Measurements from ENCODE around the gene MEG3.

Gene MEG3

GRCh38 chr14:100883789-100884101, 57.8 kb downstream of the MEG3 start:
- DNase-seq = no peak

GRCh38 chr14:100884456-100884855, 58.5 kb downstream of the MEG3 start:
- DNase-seq = no peak

GRCh38 chr14:100885196-100885595, 59.3 kb downstream of the MEG3 start:
- DNase-seq = no peak

GRCh38 chr14:100885617-100886016, 59.7 kb downstream of the MEG3 start:
- no peak for DNase-seq

GRCh38 chr14:100887728-100888335, 61.9 kb downstream of the MEG3 start:
- DNase-seq = no peak

- no peak for DNase-seq
Measured at GRCh38 chr14:100888789-100889315, 62.9 kb downstream of the MEG3 start.

- no peak for DNase-seq
Measured at GRCh38 chr14:100889641-100890040, 63.7 kb downstream of the MEG3 start.

GRCh38 chr14:100890061-100890850, 64.3 kb downstream of the MEG3 start:
- DNase-seq = no peak

- no peak for DNase-seq
Measured at GRCh38 chr14:100891051-100891450, 65.1 kb downstream of the MEG3 start.

GRCh38 chr14:100891501-100892445, 65.9 kb downstream of the MEG3 start:
- DNase-seq = no peak

GRCh38 chr14:100892496-100893227, 66.7 kb downstream of the MEG3 start:
- no peak for DNase-seq

GRCh38 chr14:100893228-100893601, 67.3 kb downstream of the MEG3 start:
- no peak for DNase-seq

- DNase-seq = no peak
Measured at GRCh38 chr14:100893760-100894159, 67.8 kb downstream of the MEG3 start.

GRCh38 chr14:100894416-100894815, 68.5 kb downstream of the MEG3 start:
- no peak for DNase-seq

- DNase-seq = no peak
Measured at GRCh38 chr14:100895411-100895810, 69.5 kb downstream of the MEG3 start.

- DNase-seq = no peak
Measured at GRCh38 chr14:100896369-100897060, 70.6 kb downstream of the MEG3 start.

- no peak for DNase-seq
Measured at GRCh38 chr14:100898465-100898864, 72.5 kb downstream of the MEG3 start.

- no peak for DNase-seq
Measured at GRCh38 chr14:100898935-100899883, 73.3 kb downstream of the MEG3 start.

- DNase-seq = no peak
Measured at GRCh38 chr14:100899884-100900771, 74.2 kb downstream of the MEG3 start.
